Measurements from ENCODE around the gene SETDB1.
A peak's percentile ranks its signal among the peaks of the same experiment; 100 is the strongest.

Gene SETDB1

DNA sequence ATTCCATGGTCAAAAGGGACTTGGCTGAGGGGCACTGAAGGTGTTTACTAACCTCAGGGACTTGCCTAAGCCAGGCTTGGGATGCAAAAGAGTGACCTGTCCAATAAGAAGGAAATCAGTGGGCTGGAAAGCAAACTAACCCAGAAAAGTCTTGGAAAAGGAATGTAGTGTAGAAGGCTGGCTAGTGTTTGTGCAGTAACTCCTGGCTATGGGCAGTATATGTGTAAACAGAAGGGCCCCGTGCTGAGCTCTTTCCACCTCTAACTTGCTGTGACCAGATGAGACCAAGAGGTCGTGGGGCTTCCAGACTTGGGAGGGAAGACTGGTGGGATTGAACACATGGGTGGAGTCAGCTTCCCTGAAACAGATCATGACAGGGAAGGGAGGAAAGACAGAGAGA lies 76.4 kb downstream of the SETDB1 start:
- no peak for DNase-seq (ENCODE audit: low read depth)
- TF ChIP-seq, protein P1, sequence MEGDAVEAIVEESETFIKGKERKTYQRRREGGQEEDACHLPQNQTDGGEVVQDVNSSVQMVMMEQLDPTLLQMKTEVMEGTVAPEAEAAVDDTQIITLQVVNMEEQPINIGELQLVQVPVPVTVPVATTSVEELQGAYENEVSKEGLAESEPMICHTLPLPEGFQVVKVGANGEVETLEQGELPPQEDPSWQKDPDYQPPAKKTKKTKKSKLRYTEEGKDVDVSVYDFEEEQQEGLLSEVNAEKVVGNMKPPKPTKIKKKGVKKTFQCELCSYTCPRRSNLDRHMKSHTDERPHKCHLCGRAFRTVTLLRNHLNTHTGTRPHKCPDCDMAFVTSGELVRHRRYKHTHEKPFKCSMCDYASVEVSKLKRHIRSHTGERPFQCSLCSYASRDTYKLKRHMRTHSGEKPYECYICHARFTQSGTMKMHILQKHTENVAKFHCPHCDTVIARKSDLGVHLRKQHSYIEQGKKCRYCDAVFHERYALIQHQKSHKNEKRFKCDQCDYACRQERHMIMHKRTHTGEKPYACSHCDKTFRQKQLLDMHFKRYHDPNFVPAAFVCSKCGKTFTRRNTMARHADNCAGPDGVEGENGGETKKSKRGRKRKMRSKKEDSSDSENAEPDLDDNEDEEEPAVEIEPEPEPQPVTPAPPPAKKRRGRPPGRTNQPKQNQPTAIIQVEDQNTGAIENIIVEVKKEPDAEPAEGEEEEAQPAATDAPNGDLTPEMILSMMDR (IDR thresholded peaks at IDR 0.05; ENCODE audit: low read depth, low read length, missing control alignments) = no peak
- in situ Hi-C loops (cut with HindIII; ENCODE audit: low sequenced_read_pairs) = no loop called here
- no peak overlapping the region for H3K4me3 ChIP-seq (ENCODE audit: low read depth, low read length)

DNA sequence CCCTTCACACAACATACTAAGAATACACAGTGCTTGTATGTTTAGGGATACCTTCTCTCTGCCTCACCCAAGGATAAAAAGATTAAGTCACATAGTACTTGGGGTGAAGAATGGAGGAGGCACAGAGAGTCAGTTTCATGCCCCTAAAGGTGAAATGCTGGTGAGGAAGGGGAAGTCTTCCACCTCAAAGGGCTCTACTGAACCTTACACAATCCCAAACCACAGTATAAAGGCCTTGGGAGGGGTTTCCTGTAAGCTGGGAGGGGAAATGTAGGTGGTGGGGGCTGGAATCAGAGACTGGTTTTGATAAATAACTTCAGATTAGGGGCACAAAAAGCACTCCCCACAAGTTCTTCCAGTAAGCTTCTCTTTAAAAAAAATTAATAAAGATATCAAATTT lies 77.0 kb downstream of the SETDB1 start:
- TF ChIP-seq, protein P1 (IDR thresholded peaks at IDR 0.05; ENCODE audit: low read depth, low read length, missing control alignments) = no peak
- in situ Hi-C loops (cut with HindIII; ENCODE audit: low sequenced_read_pairs) = no loop called here
- no peak for DNase-seq (ENCODE audit: low read depth)
- peak overlapping the region; percentile 9 for H3K4me3 ChIP-seq (ENCODE audit: low read depth, low read length)

DNA sequence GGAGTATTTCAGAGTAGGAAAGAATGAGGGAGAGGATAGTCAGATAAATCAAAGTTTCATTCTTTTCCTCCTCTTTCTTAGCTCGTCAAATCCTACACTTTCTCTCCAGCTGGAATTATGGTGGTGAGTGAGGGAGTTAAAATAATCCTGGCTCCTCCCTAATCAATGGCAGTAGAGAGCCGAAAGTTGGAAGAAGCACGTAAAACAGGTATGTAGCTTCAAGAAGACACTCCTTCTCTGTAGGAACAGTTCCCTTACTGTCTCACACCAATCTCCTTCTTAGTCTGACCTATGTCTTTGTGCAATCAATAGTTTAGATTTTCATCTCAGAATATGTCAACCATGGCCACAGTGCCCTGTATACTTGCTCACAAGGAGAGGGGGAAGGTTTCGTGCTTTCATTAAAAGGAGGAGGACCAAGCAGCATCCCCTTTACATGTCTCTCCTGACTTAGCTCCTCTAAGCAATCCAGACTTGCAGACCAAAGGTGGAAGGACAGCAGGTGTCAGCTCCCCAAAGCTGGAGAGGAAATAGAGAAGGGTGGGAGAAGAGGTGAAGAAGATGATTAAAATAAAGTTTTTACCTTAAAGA lies 79.7 kb downstream of the SETDB1 start:
- in situ Hi-C loops (cut with HindIII; ENCODE audit: low sequenced_read_pairs) = no loop called here
- peak overlapping the region; percentile 58 for H3K4me3 ChIP-seq (ENCODE audit: low read depth, low read length)
- TF ChIP-seq, protein P1 (IDR thresholded peaks at IDR 0.05; ENCODE audit: low read depth, low read length, missing control alignments) = no peak
- DNase-seq (ENCODE audit: low read depth) = no peak

DNA sequence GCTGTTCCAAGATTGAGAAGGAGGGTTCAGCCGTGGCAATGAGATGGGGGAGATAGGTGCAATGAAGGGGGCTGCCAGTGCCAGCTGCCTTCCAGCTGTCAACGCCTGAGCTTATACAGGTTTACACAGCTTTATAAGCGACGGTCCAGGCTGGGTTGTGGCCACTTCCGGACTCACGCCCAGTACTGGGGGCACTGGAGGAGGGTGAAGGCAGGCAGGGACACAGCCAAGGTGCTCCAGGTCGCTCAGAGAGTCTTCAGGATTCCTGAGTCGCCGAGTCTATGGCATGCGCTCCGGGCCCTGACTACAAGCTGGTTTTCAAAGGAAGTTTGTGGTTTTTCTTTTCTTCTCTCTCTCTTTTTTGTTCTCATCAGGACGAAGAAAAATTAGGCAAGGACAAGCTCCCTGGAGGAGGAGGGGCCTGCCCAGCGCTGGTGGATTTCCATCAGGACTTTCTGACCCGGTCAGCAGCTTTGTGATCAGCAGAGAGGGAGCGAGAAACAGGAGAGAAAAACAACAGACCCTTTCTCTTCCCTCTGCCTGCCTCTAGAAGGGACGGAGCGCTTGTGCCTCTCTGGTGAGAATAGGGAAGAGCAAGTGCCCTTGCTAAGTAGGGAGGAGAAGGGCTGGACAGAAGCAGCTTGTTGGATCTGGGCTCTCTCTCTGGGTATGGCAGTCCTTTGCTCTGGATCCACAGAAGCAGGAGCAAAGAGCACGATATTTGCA lies 80.3 kb downstream of the SETDB1 start, which contains the start of gene MINDY1:
Gene MINDY1, minus strand, starts transcription at position 576 of the 726 bp plus-strand sequence. CDS start 4,285 bp downstream, outside the sequence.
- TF ChIP-seq, protein P1 (IDR thresholded peaks at IDR 0.05; ENCODE audit: low read depth, low read length, missing control alignments) = peak; percentile 75
- DNase-seq (ENCODE audit: low read depth) = peak; percentile 78
- in situ Hi-C loops (cut with HindIII; ENCODE audit: low sequenced_read_pairs) = no loop called here
- peak within 1 kb of the TSS; percentile 58 for H3K4me3 ChIP-seq (ENCODE audit: low read depth, low read length)

DNA sequence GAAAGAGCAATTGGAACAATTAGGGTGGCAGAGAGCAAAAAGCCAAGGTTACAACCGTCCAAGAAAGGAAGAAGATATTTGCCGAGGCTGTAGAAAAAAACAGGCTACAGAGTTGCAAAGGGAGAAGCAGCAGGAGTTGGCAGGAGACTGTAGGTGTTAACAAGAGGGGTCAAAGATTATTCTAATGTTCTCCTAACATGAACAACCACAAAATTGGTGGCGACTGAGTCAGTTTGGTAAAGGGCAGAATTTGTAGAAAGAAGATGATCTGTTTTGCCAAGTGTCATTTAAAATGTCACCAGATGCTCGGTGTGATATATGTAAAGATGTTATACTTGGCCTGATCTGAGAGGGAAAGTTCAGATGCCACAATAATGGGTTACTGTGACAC lies 81.7 kb downstream of the SETDB1 start:
- TF ChIP-seq, protein P1 (IDR thresholded peaks at IDR 0.05; ENCODE audit: low read depth, low read length, missing control alignments) = no peak
- in situ Hi-C loops (cut with HindIII; ENCODE audit: low sequenced_read_pairs) = no loop called here
- no peak for DNase-seq (ENCODE audit: low read depth)
- peak overlapping the region; percentile 92 for H3K4me3 ChIP-seq (ENCODE audit: low read depth, low read length)

DNA sequence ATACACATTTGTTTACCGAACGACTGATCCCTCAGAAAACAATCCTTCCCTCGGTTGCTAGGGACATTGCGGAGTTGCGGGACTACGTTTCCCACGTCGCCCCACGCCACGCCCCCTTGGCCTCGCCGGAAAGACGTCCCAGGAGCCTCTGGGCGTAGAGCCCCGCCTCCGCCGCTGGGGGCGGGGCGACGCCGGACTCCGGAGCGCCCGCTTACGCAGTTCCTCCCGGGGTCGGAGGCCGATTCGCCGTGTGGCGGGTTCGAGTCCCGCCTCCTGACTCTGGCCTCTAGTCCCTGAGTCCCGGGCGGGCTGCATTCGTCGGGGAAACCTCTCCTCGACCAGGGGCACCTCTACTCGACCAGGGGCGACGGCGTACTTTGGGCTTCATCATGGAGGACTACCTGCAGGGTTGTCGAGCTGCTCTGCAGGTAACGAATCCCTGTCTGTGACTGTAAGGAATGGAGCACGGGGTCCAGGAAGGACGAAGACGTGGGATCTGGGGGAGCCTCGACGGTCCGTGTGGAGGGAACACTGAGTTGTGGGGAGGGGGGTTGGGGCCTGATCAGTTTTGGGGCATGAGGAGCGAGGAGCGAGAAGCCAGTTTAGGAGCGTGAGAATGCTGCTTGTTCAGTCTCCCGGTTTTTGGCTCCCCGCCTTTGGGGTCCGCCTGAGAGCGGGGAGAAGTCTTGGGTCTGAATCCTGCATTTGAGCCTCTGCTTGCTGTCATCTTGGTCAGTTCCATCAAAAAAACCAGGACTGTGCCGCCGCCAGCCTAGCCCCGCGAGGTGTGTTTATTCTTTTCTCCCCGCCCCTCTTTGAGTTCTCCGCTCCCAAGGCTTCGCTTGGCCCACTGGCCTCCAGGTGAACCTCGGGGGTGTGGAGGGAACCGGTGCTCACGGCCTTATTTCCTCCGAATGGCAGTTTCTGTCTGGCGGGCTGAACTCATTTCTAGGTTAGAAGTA lies 82.4 kb downstream of the SETDB1 start, which contains the start of gene PRUNE1:
Gene PRUNE1, plus strand, starts transcription at position 206 of the 962 bp plus-strand sequence. Its CDS starts 184 bp downstream, at position 390.
- H3K4me3 ChIP-seq (ENCODE audit: low read depth, low read length) = peak within 1 kb of the TSS; percentile 92
- TF ChIP-seq, protein P1 (IDR thresholded peaks at IDR 0.05; ENCODE audit: low read depth, low read length, missing control alignments) = no peak
- peak; percentile 88 for DNase-seq (ENCODE audit: low read depth)
- in situ Hi-C loops (cut with HindIII; ENCODE audit: low sequenced_read_pairs) = no loop called here
